Activated CD4-positive, CD25-positive, alpha-beta regulatory T cell (primary cell): ENCODE measurements around the gene CCDC137.
A peak's percentile ranks its signal among the peaks of the same experiment; 100 is the strongest.
"Not testable (repeated sequence)": the region's sequence is repeated elsewhere in the genome, so short reads cannot be mapped to it uniquely, and the experiment has no call there.

ENCODE experiments used
- DNase-seq, 4 experiments: peaks; one replicate each; lab custom pipeline; 2025; lab: John Stamatoyannopoulos, UW

CCDC137 gene, protein sequence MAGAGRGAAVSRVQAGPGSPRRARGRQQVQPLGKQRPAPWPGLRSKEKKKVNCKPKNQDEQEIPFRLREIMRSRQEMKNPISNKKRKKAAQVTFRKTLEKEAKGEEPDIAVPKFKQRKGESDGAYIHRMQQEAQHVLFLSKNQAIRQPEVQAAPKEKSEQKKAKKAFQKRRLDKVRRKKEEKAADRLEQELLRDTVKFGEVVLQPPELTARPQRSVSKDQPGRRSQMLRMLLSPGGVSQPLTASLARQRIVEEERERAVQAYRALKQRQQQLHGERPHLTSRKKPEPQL

DNA sequence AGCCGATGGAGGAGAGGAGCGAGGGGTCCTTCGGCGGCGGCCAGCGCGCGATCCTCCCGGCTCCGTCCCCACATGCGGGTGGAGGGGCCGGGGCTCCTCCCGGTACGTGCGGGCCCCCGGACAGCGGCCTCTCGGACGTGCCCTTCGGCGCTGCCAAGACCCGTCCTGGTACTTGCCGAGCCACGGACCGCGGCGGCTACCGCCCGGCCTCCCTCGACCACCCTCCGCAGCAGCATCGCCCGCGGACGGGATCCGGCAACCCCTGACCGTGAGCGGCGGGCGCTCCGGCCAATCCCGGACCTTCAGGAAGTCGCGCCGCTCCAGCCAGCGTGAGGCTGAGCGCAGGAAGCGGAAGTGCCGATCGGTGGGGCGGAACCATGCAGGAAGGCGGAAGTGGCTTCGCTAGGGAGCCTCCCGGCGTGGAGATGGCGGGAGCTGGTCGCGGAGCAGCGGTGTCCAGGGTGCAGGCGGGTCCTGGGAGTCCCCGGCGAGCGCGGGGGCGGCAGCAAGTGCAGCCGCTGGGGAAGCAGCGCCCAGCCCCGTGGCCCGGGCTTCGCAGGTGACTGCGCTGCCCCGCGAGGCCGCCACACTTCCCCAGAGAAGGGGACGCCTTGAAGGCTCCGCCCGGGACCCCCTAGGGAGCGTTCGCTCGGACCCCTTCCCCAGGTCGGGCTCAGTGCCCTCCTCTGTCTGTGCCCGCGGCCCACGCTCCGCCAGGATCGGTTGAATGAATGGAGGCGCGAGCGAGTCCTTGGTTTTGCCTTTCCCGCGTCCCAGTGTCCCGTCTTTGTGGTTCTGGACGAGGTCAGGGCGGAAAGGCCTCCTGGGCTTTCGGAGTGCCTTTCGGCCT is at the start of gene CCDC137, which contains the start of gene OXLD1:
Gene CCDC137, plus strand, starts transcription at position 396 of the 850 bp plus-strand sequence. Its CDS starts 30 bp downstream, at position 426.
Gene OXLD1, minus strand, starts transcription at position 264 of the 850 bp plus-strand sequence. Its CDS starts 28 bp downstream, at position 236.
- peak; percentile 80 to 92 (median 84) for DNase-seq

- DNase-seq, result no peak
Observed at GRCh38 chr17:81616877-81617276, 49.7 kb upstream of the CCDC137 start.

DNA sequence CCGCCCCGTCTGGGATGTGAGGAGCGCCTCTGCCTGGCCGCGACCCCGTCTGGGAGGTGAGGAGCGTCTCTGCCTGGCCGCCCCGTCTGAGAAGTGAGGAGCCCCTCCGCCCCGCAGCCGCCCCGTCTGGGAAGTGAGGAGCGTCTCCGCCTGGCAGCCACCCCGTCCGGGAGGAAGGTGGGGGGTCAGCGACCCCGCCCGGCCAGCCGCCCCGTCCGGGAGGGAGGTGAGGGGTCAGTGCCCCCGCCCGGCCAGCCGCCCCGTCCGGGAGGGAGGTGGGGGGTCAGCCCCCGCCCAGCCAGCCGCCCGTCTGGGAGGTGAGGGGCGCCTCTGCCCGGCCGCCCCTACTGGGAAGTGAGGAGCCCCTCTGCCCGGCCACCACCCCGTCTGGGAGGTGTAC is 48.2 kb upstream of the CCDC137 start:
- not testable (repeated sequence) for DNase-seq

DNA sequence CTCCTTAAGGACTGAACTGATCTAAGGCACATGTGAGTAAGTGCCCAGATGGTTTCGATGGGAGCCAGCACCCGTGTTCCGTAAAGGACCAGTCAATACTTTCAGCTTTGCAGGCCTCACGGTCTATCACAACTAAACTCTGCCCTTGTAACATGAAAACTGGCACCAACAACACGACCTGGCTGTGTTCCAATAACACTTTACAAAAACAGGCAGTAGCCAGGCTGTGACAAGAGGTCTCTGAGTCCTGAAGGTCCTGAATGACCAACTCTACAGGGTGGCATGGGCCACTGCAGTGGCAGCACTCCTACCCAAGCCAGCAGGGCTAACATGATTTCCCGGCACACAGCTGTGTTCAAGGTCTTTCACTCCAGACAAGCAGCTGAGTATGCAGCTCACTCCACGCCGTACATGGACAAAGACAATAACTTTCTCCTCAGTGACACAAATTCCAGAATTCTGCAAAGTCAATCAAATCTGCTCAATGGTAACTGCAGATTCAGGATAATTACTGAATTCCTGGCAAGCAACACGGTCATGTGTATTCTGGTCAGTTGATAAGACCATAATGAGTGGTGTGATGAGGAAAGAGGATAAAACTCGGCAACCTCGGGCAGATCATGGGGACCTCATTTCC is 44.9 kb upstream of the CCDC137 start:
- DNase-seq, result no peak

GRCh38 chr17:81630274-81630673 is 36.3 kb upstream of the CCDC137 start:
- DNase-seq, result no peak

GRCh38 chr17:81631482-81631881 is 35.1 kb upstream of the CCDC137 start:
- DNase-seq, result no peak

DNA sequence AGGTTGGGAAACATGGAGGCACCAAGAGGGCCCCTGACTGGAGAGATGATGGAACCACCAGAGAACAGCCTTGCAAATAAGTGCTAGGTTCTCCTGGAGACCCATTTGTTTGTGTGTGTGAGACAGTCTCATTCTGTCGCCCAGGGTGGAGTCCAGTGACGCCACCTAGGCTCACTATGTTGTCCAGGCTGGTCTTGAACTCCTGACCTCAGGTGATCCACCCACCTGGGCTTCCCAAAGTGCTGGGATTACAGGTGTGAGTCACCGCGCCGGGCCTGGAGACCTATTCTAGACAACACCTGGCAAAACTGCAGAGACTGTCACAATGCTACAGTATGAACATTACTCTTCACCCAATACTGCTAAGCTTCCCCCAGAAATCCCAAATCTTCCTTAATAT is 31.1 kb upstream of the CCDC137 start:
- no peak for DNase-seq

DNA sequence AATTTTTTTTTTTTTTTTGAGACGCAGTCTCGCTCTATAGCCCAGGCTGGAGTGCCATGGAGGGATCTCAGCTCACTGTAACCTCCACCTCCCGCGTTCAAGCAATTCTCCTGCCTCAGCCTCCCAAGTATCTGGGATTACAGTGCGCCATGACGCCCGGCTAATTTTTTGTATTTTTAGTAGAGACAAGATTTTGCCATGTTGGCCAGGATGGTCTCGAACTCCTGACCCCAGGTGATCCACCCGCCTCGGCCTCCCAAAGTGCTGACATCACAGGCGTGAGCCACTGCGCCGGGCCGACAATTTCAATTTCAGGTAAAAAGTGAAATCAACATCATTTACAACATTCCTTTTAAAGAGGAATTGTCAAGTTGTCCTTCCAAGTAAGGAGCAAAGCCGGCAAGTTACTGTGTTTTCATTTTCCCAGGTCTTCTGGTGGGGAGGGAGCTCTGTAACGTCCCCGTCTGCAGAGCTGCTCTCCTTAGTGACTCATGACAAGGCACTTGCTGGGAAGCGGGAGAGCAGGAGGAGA is 30.5 kb upstream of the CCDC137 start:
- no peak for DNase-seq

DNA sequence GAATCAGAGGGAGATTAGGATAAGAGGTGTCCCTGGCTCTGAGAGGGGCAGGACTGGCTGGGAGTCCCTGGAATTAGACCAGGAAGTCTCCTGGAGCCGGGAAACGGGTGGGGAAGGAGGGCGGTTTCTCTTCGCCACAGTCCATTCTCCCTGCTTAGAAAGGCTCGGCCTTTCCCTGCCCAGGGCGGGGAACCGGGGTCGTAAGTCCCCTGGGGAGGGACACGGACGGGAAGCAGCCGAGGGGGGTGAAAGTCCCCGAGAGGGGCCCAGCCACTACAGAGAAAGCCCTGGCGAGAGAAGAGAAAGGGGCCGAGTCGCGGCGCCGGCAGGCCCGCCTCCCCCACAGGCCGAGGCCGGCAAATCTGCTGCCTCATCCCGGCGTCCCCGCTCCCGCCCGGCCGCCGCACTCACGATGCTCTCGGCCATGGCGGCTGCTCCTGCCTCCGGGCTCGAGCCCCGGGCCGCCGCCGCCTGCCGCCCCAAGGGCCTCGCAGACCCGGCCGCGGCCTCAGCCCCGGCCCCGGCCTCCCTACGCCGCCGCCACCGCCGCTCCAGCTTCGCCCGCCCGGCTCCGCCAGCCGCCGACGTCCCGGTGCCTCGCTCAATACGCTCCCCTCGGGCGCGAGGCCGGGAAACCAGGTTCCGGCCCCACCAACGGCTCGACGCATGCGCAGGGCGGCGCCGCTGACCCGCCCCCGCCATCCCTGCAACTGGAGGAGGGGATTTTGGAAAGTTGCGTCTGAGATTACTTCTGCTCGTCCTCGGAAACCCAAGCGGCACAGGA is 29.8 kb upstream of the CCDC137 start, which contains the start of the genes NPLOC4 and TSPAN10:
Gene NPLOC4, minus strand, starts transcription at position 608 of the 784 bp plus-strand sequence. Its CDS starts 182 bp downstream, at position 426.
Gene TSPAN10, plus strand, starts transcription at position 692 of the 784 bp plus-strand sequence. CDS start 5,217 bp downstream, outside the sequence.
- DNase-seq, result peak; percentile 67 to 73 (median 69)

- DNase-seq, result no peak
Observed at GRCh38 chr17:81638683-81639082, 27.9 kb upstream of the CCDC137 start.

DNA sequence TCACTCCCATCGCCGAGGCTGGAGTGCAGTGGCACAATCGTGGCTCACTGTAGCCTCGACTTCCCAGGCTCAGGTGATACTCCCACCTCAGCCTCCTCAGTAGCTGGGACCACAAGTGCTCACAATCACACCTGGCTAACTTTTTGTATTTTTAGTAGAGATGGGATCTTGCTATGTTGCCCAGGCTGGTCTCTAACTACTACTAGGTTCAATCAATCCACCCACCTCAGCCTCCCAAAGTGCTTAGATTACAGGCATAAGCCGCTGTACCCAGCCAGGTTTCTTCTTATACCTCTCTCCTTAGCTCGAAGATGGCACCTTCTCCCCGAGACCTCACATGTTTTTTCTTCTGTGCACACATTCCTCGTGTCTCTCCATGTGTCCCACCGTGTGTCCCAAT is 26.5 kb upstream of the CCDC137 start:
- no peak for DNase-seq

- DNase-seq, result no peak
Observed at GRCh38 chr17:81641825-81642489, 24.6 kb upstream of the CCDC137 start.

- DNase-seq, result no peak
Observed at GRCh38 chr17:81644496-81644895, 22.0 kb upstream of the CCDC137 start.

DNA sequence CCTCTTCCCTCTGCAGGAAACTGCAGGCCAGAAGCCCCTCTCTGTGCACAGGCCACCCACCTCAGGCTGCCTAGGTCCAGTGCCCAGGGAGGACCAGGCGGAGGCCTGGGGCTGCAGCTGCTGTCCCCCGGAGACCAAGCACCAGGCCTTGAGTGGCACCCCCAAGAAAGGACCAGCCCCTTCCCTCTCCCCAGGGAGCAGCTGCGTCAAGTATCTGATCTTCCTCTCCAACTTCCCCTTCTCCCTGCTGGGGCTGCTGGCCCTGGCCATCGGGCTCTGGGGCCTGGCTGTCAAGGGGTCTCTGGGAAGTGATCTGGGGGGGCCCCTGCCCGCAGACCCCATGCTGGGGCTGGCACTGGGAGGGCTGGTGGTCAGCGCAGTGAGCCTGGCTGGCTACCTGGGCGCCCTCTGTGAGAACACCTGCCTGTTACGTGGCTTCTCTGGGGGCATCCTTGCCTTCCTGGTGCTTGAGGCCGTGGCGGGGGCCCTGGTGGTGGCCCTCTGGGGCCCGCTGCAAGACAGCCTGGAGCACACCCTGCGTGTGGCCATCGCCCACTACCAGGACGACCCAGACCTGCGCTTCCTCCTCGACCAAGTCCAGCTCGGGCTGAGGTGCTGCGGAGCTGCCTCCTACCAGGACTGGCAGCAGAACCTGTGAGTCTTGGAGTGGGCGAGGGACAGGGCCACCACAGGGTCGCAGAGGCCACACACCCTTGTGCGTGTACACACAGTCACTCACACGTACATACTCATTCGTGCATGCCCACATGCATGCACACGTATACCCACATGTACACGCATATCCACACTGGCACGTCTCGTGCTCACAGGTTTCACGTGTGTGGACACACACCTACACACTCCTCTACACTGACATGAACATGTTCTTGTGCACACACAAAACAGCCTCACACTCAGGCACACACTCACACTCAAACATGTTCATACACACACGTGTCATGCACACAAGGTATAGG is 21.3 kb upstream of the CCDC137 start:
- DNase-seq, result no peak

DNA sequence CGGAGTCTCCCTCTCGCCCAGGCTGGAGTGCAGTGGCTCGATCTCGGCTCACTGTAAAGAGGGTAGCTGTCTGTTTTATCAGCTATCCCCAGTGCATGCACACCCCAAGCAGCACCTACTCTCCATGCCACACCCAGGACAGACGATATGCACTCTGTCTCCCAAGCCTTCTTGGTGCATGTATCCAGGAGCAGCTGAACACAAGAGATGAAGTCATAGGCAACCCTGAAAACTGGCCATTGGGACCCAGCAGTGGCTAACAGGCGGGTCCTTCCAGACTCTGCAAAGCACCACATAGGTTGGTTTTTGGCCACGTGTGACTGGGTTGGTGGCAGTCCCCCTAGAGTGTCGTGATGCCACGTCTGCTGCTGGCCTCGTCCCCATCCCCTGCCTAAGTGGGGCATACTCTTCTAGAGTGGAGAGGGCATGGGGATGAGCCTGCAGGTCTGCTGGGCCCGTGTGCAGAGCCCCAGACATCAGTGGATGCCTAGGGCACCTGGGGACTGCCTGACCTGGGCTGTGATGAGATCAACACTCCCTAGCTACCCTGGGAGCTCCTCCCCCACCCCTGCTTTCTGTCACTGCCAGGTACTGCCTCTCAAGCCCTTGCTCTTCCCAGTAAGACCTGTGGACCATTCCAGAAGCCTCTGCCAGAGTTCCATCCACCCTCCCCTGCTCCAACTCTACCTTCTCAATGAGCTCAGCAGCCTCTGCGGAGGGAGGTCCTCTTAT is 19.5 kb upstream of the CCDC137 start:
- DNase-seq, result no peak

DNA sequence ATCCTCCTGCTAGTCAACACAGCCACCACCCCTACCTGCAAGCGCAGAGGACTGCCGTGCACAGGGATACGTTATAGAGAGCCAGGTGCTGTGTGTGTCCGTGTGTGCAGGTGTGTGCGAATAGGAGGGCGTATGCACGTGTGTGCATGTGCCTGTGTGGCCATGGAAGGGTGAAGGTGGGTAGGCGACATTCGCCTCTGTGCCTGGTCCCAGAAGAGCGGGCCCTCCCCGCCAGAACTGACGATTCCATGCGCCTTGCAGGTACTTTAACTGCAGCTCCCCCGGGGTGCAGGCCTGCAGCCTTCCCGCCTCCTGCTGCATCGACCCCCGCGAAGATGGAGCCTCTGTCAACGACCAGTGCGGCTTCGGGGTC is 18.9 kb upstream of the CCDC137 start:
- DNase-seq, result no peak

GRCh38 chr17:81648013-81648706 is 18.4 kb upstream of the CCDC137 start:
- no peak for DNase-seq

GRCh38 chr17:81648707-81649085 is 17.8 kb upstream of the CCDC137 start:
- DNase-seq, result no peak
